Eye (tissue), 1 donor: ENCODE results near the gene GSPT1.
A peak's percentile ranks its signal among the peaks of the same experiment; 100 is the strongest.

Source experiments
- DNase-seq: peaks from one replicate; pipeline ENCODE4 v3.0.0-alpha.2; 2015

The GSPT1 gene

DNA sequence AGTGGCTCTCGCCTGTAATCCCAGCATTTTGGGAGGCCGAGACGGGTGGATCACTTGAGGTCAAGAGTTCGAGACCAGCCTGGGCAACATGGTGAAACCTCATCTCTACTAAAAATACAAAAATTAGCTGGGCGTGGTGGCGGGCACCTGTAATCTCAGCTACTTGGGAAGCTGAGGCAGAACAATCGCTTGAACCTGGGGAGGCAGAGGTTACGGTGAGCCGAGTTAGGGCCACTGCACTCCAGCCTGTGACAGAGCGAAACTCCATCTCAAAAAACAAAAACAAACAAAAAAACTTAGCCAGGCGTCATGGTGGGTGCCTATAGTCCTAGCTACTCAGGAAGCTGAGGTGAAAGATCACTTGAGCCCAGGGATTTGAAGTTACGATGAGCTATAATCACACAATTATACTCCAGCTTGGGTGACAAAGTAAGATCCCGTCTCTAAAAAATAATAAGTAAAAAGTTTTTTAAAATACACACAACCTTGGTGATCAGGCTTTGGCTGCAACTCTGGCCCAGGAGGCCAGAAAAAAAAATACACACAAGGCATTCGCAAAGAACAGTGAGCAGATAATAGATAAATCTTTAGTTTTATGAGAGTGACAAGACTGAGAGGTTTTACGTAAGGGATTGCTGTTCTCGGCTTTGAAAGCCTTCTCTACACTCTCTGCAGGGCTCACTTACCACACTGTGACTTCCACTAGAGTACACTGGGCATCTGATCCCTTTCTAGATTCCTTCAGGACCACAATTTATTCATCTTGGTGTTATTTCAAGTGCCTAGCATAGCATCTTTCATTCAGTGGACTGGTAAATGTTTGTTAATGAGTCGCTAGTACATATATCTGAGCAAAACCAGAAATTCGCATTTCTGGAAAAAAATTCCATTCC lies 5.9 kb downstream of the GSPT1 start:
- no peak for DNase-seq

DNA sequence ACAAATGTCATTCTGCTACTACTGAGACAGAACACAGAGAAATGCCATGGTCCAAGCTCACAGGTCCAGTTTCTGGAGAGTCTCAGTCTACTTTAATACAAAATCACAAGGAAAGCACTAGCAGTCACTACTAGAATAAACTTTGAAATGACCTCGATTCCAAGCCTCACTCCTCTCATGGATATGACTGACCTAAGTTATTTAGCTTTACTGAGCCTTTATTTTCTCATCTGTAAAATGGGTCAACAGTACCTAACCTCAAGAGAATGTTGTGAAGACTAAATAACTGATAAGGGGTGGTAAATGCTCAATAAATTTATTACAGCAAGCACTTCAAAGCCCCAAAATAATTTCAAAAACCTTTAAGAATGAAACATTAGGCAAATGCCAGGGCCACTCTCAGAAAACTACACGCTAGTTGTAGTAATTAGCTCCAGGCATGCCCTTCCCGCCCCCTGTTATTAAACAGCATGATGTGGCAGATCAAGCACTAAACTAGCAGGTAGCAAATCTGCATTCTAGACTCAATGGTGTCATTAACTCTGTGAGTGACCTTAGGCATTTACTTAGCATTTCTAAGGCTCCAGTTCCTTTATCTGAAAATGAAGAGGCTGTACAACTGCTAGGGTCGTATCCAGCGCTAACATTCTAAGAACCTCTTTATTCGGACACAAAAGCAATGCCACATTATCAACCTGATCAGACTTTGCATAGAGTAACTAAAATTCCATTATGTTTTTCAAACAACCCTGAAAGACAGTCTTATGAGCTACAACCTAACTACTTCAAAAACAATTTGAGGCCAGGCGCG lies 8.4 kb downstream of the GSPT1 start:
- no peak for DNase-seq

DNA sequence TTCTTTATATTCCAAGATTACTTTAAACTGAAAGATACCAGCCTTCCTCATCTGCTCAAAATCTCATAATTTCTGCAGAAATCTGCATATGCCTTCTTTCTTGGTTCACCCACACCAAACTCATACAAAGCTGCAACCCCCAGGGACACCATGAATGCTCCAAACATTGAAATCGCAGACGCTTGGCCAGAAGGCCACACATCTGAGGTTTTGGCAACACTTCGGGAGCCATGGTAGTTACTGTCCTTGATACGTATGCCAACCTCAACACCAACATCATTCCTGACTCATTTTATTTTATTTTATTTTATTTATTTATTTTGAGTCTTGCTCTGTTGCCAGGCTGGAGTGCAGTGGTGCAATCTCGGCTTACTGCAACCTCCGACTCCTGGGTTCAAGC lies 11.8 kb downstream of the GSPT1 start:
- DNase-seq = no peak

DNA sequence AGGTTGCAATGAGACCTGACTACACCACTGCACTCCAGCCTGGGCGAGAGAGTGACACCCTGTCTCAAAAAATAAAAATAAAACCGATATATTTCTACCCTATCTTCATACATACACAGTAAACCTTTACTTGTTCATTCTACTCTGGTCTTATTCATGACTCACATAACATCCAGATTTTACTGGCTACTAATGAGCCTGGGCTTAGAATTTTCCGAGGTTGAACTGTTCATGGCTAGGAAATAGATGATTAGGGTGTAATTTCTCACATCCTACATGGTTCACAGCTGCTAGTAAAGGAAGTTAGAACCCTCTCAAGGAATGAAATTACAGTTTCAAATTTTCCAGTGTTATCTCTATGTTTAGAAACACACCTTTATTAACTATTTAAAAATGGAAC lies 14.7 kb downstream of the GSPT1 start:
- DNase-seq = no peak

DNA sequence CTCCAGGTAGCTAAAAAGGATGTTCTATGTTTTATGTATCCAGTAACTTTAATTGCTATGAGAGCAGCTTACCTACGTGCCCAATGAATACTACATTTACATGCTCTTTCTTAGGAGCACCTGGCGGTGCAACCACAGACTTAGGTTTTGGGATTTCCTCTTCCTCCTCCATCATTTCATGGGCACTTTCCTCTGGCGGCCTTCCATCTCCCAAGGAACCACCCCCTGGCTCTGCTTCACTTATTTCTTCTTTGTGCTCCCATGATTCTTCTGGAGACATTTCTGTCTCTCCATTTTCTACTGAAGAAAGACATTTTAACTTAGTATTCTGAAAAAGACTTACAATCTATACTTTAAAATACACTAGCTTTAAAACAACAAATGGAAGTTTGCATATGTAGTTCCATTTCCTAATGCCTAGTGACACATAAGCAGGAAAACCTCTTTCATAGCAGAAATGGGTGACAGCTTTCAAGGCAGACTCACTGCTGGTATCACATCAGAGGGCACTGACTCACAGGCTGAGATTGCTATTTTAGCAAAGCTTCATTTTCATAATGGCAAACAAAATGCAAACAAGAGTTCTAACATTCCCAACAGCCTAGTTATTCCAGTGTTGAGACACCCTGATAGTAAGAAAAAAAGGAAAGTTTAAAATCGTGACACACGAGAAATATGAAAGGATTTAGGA lies 19.1 kb downstream of the GSPT1 start:
- no peak for DNase-seq

DNA sequence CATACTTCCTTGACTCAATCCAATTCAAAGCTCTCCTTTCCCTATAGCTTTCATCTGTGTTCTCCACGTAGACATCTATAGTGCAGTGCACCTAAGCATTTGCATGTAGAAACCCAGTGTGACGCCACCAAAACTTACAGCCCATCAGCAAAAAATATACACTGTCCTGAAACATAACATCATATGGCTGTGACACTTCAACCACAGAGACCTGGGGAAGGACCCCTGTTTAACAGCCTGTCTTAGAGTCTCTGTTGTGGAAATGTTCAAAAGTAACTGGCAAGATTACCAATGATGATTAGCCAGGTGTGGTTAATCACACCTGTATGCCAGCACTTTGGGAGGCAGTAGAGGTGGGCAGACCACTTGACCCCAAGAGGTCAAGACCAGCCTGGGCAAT lies 22.2 kb downstream of the GSPT1 start:
- no peak for DNase-seq

DNA sequence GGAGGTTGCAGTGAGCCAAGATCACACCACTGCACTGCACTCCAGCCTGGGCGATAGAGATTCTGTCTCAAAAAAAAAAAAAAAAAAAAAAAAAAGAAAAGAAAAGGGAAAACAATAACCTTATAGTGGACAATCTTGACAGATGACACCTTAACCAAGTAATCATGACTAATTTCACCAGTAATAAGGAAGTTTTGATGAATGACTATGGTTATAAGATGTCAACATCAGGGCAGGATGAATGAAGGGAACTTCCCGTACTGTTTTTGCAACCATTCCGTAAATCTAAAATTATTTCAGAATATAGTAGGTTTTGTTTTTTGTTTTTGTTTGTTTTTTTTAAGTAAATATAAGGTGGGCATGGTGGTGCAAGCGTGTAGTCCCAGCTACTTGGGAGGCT lies 23.0 kb downstream of the GSPT1 start:
- no peak for DNase-seq

DNA sequence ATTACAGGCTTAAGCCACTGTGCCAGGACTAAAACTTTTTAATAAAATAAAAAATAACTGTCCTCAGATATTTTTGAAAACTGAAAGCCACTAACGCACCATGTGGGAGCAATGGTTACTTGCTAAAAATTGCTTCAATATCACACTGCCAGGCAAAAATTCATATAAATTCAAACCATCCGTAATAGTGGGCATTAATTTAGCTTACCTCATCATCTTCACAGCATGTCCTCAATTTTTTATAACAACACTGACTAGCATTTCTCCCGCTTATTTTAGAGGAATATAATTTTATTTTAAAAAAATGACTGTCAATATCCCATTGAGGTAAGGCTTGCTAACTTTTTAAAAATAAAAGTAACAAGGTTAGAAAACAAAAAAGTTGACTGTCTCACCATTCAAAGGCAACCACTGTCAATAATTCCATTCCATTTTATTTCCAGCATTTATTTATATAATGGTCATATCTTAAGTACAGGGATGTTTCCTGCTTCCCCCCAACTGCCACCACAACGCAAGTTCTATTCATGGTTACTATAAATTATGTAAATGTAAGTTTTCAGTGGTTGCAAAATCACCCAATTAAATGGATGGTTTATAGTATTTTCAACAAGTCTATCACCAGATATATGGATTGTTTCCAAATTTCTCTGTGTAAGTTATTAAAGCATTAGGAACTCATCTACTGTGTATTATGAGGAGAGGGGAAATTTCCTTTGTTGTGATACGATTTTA lies 25.4 kb downstream of the GSPT1 start:
- no peak for DNase-seq

DNA sequence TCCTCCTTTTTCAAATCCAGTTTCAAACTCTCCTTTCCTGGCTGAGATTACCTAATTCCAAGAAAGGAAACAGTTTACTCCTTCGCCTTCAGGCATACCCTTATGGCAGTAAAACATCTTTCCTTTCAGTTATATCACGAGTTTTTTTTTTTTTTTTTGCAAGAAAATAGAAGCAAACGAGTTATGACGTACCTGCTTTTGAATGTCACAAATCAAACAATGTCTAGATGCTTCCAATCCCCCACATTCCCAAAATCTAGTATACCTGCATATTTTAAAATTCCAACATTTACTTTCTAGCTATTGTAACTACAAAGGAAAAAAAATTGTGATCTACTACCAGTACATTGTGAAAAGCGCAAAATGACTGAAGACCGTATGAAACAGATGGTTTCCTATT lies 28.9 kb downstream of the GSPT1 start:
- no peak for DNase-seq

DNA sequence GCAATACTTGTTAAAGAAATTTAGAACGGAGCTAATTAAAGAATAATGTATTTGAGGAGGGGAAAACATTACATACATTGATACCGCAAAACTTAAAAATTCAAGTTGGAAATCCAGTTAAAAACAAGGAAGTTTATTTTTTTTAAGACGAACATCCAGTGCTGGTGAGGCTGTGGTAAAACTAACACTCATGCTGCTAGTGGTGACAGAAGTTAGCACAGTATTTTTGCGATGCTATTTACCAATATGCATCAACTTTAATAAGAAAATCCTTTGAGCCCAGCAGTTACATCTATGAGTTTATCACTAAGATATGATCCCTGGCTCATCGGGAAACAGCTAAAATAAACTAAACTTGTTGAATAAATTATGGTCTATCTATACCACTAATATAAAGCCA lies 31.7 kb downstream of the GSPT1 start:
- no peak for DNase-seq

DNA sequence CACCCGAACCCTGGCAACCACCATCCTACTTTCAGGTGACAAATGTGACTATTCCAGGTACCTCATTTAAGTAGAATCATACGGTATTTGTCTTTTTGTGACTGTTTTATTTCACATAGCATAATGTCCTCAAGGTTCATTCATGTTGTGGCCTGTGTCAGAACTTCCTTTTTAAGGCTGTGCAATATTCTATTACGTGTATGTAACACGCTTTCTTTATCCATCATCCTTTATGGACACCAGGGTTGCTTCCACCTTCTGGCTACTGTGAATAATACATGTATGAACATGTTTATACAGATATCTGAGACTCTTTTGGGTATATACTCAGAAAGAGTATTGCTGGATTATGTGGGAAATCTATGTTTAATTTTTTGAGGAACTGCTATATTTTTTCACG lies 35.7 kb downstream of the GSPT1 start:
- DNase-seq = no peak

DNA sequence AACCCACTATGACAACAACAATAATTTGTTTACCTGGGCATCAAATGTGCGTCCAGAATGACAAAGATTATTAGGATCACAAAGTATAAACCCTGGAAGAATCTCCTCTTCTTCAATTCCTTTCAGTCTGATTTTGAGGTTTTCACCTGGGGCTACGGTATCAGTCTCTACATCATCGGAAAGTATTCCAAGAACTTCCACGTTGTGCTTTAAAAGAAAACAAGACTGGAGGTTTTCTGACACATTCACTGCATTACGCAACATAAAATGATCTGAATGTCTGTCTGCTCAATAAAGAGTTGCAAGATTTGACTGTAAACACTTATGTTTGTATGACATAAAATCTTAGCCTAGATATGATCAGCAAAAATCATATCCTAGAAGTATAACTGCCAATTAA lies 38.4 kb downstream of the GSPT1 start:
- DNase-seq = no peak

DNA sequence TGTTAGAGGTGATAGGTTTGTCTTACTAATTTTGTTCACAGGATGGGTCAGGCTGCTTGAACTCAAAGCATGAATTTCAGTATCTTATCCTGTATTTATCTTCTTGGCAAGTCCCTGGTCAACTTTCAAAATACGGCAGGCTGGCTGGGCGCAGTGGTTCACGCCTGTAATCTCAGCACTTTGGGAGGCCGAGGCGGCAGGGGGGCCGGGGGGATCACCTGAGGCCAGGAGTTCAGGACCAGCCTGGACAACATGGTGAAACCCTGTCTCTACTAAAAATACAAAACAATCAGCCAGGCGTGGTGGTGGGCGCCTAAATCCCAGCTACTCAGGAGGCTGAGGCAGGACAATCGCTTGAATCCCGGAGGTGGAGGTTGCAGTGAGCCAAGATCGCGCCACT lies 39.5 kb downstream of the GSPT1 start:
- no peak for DNase-seq

DNA sequence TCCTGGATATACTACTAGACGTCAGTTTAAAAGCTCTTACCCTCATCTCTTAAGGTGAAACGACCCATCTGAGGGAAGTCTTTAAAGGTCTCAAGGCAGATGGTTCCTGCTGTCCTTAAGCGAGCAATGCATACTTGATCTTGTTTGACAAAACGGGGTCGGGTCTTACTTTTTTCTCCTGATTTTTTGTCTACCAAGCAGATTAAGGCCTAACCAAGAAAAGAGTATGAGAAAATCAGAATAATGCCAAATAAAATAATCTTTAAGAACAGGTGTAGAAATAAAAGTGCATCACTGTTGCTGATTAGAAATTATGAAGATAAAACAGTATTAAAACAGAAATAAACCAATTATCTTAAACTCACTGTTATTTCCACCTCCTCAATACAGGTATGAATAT lies 40.0 kb downstream of the GSPT1 start:
- no peak for DNase-seq

DNA sequence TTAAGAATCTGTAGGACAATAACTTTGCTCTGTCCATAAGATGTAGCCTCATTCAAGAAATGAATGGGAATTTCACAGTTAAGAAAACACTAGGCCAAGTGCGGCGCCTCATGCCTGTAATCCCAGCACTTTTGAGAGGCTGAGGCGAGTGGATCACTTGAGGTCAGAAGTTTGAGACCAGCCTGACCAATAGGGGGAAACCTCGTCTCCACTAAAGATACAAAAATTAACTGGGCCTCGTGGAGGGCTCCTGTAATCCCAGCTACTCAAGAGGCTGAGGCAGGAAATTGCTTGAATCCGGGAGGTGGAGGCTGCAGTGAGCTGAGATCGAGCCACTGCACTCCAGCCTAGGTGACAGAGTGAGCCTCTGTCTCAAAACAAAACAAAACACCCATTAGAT lies 44.6 kb downstream of the GSPT1 start:
- peak; percentile 11 for DNase-seq

DNA sequence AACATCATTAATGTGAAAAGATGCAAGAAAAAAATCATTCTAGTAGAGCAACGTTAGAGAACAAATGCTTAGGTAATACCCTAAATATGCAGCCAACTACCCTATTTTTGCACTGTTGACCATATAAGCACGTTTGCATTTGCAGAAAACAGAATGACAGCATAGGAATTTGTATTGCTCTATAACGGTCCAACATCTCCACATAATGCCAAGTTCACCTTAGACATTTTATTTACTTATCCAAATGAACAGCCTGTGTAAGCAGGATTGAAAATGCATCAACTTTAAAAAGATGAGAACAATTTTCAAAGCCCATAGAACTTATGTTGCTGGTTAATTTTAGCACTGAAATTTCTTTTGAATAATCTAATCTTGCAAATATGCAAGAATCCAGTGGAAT lies 45.4 kb downstream of the GSPT1 start:
- DNase-seq = no peak

DNA sequence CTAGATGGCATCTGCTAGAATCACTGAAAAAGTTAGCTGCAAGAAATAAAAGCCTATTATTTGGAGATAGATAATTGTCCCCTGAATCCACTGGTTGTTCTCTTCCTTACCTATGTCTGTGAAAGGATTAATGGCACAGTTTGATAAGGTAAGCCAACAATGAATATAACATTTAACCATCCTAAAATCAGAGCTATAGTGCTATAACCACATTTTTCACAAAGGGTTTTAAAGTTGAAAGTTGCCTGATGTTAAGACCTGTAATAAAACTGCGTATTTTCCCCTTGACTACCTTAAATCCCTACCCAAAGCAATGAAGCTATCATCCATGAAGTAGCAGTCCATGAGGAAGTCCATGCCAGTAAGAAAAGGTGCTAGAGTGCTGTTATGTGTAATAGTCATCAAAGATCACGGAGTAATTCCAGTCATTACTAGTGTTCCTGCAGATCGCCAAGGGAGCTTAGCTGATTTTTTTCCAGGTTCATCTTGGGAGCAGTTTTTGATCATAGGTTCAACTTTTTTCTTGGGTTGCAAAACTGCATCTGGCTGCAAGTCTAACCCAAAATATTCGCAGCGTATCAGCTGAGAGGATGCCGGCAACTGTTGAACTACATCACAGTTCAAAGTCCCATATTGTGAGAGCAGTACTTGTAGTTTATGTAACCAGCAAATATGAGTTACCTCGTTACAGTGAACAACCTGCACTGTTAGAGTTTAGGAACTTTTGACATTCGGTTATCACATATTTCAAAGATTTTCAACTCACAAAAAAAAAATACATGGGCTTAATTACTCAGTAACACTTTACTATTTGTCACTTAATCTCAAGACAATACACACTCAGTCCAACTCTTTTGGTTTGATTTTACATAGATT lies 46.2 kb downstream of the GSPT1 start:
- no peak for DNase-seq

DNA sequence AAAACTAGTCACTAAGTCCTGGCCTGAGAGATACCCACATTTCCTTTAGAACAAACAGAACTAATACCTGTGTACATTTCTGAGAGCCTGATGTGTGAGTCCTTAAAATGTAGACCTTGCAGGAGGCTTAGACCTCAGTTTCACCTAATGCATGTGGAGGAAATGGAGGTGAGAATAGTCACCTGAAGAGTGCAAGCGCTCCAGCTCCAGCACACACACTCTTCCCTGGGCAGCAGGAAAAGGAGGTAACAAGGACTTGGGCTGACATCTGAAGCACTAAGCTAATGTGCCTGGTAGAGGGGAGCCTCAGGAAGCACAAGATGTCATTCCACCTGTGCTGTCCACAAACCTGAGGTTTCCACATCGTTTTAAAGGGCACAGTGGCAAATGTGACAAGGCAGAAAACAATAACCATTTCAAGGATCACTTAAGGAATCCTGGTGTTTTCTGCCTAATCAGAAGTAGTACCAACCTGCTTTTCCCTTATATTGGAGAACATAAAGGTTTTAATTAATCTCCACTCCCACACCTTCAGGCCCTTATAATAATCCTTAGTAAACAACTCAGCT lies 47.3 kb downstream of the GSPT1 start:
- DNase-seq = no peak

DNA sequence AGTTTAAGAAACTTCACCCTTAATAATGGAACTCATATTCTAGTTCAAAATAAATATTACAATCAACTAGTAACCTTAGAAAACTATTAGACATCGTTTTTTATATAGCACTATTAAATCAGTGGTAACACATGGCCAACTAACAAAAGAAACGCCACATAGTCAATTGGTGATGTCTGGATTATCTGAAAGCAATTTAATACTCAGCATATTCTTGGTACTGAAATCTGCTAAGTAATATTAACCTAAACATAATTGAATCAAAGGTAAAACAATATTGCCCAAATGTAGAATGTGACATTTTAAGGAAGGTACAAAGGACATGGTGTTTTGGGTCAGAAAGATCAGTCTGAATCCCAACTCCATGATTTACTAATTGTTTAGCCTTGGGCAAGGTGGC lies 53.3 kb downstream of the GSPT1 start:
- no peak for DNase-seq

DNA sequence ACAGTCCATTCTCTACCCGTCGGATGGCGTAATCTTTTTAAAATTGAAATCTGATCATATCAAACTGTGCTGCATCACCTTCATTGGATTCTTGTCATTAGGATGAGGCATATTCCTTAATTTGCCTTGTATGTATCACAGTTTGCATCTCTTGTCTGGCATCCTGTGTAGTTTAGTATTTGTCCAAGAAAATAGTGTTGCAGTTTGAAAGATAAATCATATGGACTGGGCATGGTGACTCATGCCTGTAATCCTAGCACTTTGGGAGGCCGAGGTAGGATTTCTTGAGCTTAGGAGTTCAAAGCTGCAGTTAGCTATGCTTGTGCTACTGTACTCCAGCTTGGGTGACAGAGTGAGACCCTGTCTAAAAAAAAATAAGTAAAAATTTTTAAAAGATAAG lies 58.6 kb downstream of the GSPT1 start:
- no peak for DNase-seq

DNA sequence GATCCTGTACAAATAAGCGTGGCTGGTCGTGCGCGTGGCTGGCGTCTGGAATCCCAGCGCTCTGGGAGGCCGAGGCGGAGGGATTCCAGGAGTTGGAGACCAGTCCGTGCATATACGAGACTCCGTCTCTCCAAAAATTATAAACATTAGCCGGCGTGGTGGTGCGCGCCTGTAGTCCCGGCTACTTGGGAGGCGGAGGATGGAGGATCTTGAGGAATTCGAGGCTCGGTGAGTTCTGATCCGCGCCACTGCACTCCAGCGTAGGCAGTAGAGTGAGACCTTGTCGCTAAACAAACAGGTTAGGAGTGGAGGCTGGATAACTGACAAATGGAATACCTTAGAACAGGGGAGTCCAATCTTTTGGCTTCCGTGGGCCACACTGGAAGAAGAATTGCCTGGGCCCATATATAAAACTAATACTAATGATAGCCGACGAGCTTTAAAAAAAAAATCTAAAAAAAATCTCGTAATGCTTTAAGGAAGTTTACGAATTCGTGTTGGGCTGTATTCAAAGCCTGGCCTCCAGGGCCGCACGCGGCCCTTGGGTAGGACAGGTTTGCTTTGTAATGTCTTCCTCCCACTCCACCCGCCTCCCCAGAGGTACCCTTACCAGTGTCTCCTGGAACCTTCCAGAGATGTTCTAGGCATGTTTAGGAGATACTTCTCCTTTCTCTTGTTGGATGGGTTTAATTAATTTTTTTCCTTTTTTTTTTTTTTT lies 63.5 kb downstream of the GSPT1 start:
- no peak for DNase-seq
